MM.1S (cell line): ENCODE measurements around the gene LARGE1.

ENCODE experiments used
- CTCF ChIP-seq: fragments of 300-600 bp; sonication (generic); IDR thresholded peaks from 2 replicates; pipeline ENCODE4 v1.5.1; 2016; ENCODE audit warnings: antibody characterized with exemption, low read length, mixed read lengths
- EZH2phosphoT487 ChIP-seq: fragments of 300-600 bp; sonication (generic); IDR thresholded peaks from 2 replicates; pipeline ENCODE4 v1.6.1; 2018; ENCODE audit warnings: antibody characterized with exemption, low read length

GRCh38 chr22:33914699-33915098, 5.6 kb downstream of the LARGE1 start:
- TF ChIP-seq CTCF (no peak), EZH2phosphoT487 (no peak)
